SK-N-SH (cell line): ENCODE results near the gene EVC. TPM values are rescaled to one million over a fixed set of nuclear protein-coding genes. Genes with fewer than 3 reads are reported as not detected.

Source experiments
- CTCF ChIA-PET: fragments of 300-600, 350-600 bp; formaldehyde crosslinking; extraction: SDS; loops from one replicate; lab custom pipeline; 2021; lab: Yijun Ruan, JAX
- POLR2A ChIA-PET: fragments of 350-600 bp; sonication (Branson Sonifier 250); formaldehyde crosslinking; extraction: SDS; loops from one replicate; lab custom pipeline; 2020; ENCODE audit warnings: antibody characterized with exemption, inconsistent platforms; lab: Yijun Ruan, JAX
- DNase-seq: peaks from one replicate; pipeline ENCODE4 v3.0.0; 2012
- H2AFZ ChIP-seq: fragments of 200-600 bp; sonication (generic); 2 replicates; pipeline ENCODE4 v1.8.1; 2016; ENCODE audit warnings: antibody characterized with exemption, mild to moderate bottlenecking, low read depth
- H3F3A ChIP-seq: fragments of 200-600 bp; sonication (generic); replicated peaks from 2 replicates; pipeline ENCODE3; 2016; ENCODE audit warnings: antibody characterized with exemption, mild to moderate bottlenecking; ENCODE audit not compliant: insufficient read depth
- H3K27ac ChIP-seq, 2 experiments: fragments of 200-500 bp in 1 of 2; fragments of 200-600 bp in 1 of 2; sonication (Bioruptor generic) in 1 of 2; sonication (generic), shearing (Covaris generic) in 1 of 2; 2 replicates each; pipeline versions ENCODE4 v1.5.1 to v1.6.1; 2014 to 2016; ENCODE audit warnings: low read depth in 2 of 2, inconsistent platforms in 1 of 2, low read length in 1 of 2, mild to moderate bottlenecking in 1 of 2, mixed read lengths in 1 of 2
- H3K27me3 ChIP-seq: fragments of 200-600 bp; sonication (generic), shearing (Covaris generic); 2 replicates; pipeline ENCODE4 v1.6.1; 2016; ENCODE audit warnings: mixed run types; ENCODE audit not compliant: insufficient read depth
- H3K36me3 ChIP-seq, 2 experiments: fragments of 200-500 bp in 1 of 2; fragments of 200-600 bp in 1 of 2; sonication (Bioruptor generic) in 1 of 2; sonication (generic) in 1 of 2; replicated peaks in 1 of 2; 2 replicates each; pipeline versions ENCODE3 to v1.5.1; 2014 to 2016; ENCODE audit warnings: low read length in 1 of 2, mild to moderate bottlenecking in 1 of 2; ENCODE audit not compliant: insufficient read depth in 2 of 2, control insufficient read depth in 1 of 2
- H3K4me1 ChIP-seq, 2 experiments: fragments of 200-500 bp in 1 of 2; fragments of 200-600 bp in 1 of 2; sonication (Bioruptor generic) in 1 of 2; sonication (generic), shearing (Covaris generic) in 1 of 2; 2 replicates each; pipeline versions ENCODE4 v1.5.1 to v1.6.1; 2014 to 2016; ENCODE audit warnings: low read depth in 1 of 2, low read length in 1 of 2, mixed run types in 1 of 2; ENCODE audit not compliant: insufficient read depth in 2 of 2, control insufficient read depth in 1 of 2
- H3K4me2 ChIP-seq: fragments of 200-600 bp; sonication (generic), shearing (Covaris generic); 2 replicates; pipeline ENCODE4 v1.6.1; 2017; ENCODE audit warnings: mixed run types
- H3K4me3 ChIP-seq, 2 experiments: fragments of 200-500 bp in 1 of 2; fragments of 200-600 bp in 1 of 2; sonication (Bioruptor generic) in 1 of 2; sonication (generic), shearing (Covaris generic) in 1 of 2; 2 replicates each; pipeline versions ENCODE4 v1.5.1 to v1.8.1; 2014 to 2016; ENCODE audit warnings: low read depth in 2 of 2, inconsistent platforms in 1 of 2, low read length in 1 of 2, mild to moderate bottlenecking in 1 of 2, mixed read lengths in 1 of 2, moderate library complexity in 1 of 2
- H3K79me2 ChIP-seq: fragments of 200-600 bp; sonication (generic); 2 replicates; pipeline ENCODE4 v1.8.1; 2017; ENCODE audit warnings: mild to moderate bottlenecking; ENCODE audit not compliant: insufficient read depth
- H3K9ac ChIP-seq: fragments of 200-600 bp; sonication (generic); 2 replicates; pipeline ENCODE4 v1.6.1; 2017; ENCODE audit warnings: mixed run types
- H3K9me2 ChIP-seq: fragments of 200-600 bp; sonication (generic); 2 replicates; pipeline ENCODE4 v1.6.1; 2017; ENCODE audit warnings: mixed run types
- H3K9me3 ChIP-seq: fragments of 200-600 bp; sonication (generic); 2 replicates; pipeline ENCODE4 v1.6.1; 2017; ENCODE audit warnings: mixed run types, mild to moderate bottlenecking, moderate library complexity
- H4K20me1 ChIP-seq: fragments of 200-600 bp; sonication (generic); 2 replicates; pipeline ENCODE4 v1.6.1; 2017; ENCODE audit warnings: mild to moderate bottlenecking, mixed run types; ENCODE audit not compliant: insufficient read depth
- CHD2 ChIP-seq: fragments of 150-350 bp; IDR thresholded peaks from 2 replicates; pipeline ENCODE4 v1.6.1; 2018; ENCODE audit warnings: low read length; ENCODE audit not compliant: partially characterized antibody
- EZH2phosphoT487 ChIP-seq: fragments of 200-600 bp; sonication (generic); IDR thresholded peaks from 2 replicates; pipeline ENCODE4 v1.6.1; 2017; ENCODE audit warnings: low read depth, mixed run types, mild to moderate bottlenecking, antibody characterized with exemption, moderate library complexity, borderline replicate concordance
- FOSL2 ChIP-seq: IDR thresholded peaks from 2 replicates; pipeline ENCODE4 v1.4.0; 2012; ENCODE audit warnings: low read depth, mild to moderate bottlenecking, moderate library complexity, borderline replicate concordance
- FOXJ3 ChIP-seq: sonication (generic); formaldehyde crosslinking; IDR thresholded peaks from 2 replicates; pipeline ENCODE4 v1.5.1; 2020; ENCODE audit warnings: mild to moderate bottlenecking, missing genetic modification reagents
- GABPA ChIP-seq: IDR thresholded peaks from 2 replicates; pipeline ENCODE4 v1.4.0; 2012; ENCODE audit warnings: low read depth, mild to moderate bottlenecking
- GATA2 ChIP-seq: sonication (generic); formaldehyde crosslinking; IDR thresholded peaks from 2 replicates; pipeline ENCODE4 v1.5.0; 2020; ENCODE audit warnings: mild to moderate bottlenecking, missing genetic modification reagents
- JUND ChIP-seq: IDR thresholded peaks from 2 replicates; pipeline ENCODE4 v1.4.0; 2012
- NFIC ChIP-seq: IDR thresholded peaks from 2 replicates; pipeline ENCODE4 v1.4.0; 2012; ENCODE audit warnings: borderline replicate concordance
- POLR2AphosphoS5 ChIP-seq: IDR thresholded peaks from 2 replicates; pipeline ENCODE4 v1.6.1; 2012; ENCODE audit warnings: low read depth, low read length
- TCF12 ChIP-seq: IDR thresholded peaks from 2 replicates; pipeline ENCODE4 v1.4.0; 2012
- WGBS: methylation state at CpG from one replicate; pipeline ENCODE4 v1.1.6; 2017; ENCODE audit warnings: low lambda C conversion rate; 5-methylcytosine and 5-hydroxymethylcytosine counted together
- polyA plus RNA-seq, 3 experiments: library from polyadenylated mRNA; depleted of rRNA; stranded (reverse); fragments of >200 nt; gene quantifications; 2 replicates each; pipeline ENCODE4 v1.2.3, GENCODE V29; 2012
- TF ChIP-seq, protein P1 (sequence below): fragments of 150-350 bp; IDR thresholded peaks from 2 replicates; pipeline ENCODE4 v1.6.1; 2016; ENCODE audit warnings: mild to moderate bottlenecking, low read depth, low read length
- TF ChIP-seq, protein P2 (sequence below): IDR thresholded peaks from 2 replicates; pipeline ENCODE4; 2012
- TF ChIP-seq, protein P3 (sequence below): IDR thresholded peaks from 2 replicates; pipeline ENCODE4 v1.4.0; 2012; ENCODE audit warnings: low read depth, borderline replicate concordance
- TF ChIP-seq, protein P4 (sequence below): IDR thresholded peaks from 2 replicates; pipeline ENCODE4 v1.6.1; 2012; ENCODE audit warnings: mild to moderate bottlenecking, low read depth, low read length, moderate library complexity

EVC gene
- polyA plus RNA-seq, 1 of the 3 experiments (the other 2 are of a cell fraction): 3.8 TPM

DNA sequence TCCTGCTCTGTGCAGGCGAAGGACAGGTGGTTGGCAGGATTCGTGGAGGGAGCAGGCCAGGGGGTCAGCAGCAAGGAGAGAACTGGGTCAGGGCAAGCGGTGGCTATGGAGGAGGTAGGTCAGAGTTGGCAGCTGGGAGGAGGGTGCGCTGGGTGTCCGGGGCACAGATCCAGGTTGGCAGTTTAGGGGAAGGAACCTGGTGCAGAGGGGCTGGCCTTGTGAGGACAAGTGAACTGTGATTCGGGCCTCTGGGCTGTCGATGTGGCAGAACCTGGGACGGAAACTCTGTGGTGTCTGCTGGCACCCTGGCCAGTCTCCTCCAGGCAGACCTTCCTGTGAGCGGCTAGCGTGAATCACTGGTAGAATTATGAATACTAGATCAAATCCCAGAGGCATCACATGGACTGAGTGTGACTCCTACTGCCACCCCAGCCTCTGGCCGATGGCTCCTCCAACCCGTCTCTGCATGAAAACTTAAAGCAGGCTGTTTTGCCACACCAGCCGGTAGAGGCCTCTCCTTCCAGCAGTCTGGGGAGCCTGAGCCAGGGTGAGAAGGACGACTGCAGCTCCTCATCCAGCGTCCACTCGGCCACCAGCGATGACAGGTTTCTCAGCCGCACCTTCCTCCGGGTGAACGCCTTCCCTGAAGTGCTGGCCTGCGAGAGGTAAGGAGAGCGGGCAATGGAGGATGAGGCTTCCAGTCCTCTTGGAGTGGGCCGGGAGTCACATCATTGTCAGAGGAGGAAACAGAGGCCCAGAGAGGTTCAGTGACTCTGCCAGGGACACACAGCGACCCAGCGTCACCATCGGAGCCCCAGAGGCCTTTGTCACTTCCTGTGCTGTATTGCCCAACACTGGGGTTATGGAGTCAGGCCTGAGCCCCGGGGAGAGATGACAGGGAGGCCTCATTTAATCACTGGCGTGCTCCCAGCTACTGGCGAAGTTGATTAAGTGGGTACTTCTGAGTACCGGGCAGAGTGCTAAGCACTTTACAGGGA lies 20.3 kb downstream of the EVC start:
- CTCF ChIA-PET: no interaction called here
- no peaks in the 10 kb centered on the region for H3K4me1 ChIP-seq

DNA sequence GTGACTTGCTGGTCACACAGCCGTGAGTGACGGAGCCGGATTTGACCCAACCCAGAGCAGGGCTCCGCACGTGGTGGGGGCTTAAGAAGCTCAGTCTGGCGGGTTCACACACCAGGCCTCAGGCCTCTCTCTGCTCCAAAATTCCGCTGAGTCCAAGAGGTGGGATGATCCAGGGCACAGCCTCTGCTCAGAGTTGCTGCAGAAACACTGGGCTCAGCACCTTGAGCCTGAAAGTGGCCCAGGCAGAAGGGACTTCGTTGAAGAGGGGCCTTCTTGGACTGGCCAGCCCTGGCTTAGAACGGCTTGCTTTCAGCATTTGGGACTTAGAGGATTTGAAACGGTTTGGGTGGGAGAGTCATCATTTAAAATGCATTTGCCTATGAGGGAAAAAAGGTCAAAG lies 21.2 kb downstream of the EVC start:
- ChIA-PET CTCF (no interaction called here), POLR2A (no interaction called here)
- Histone ChIP-seq H3K4me1 (no peaks in the 10 kb centered on the region), H2AFZ (no peak overlapping the region), H3K4me3 (no peak overlapping the region), H3F3A (no peaks in the 10 kb centered on the region), H3K27me3 (no peaks in the 10 kb centered on the region), H3K4me2 (no peak overlapping the region), H4K20me1 (no peaks in the 10 kb centered on the region), H3K27ac (no peak overlapping the region), H3K36me3 (peaks cover 21 to 39% of the 10 kb centered on the region in 2 experiments), H3K9ac (no peak overlapping the region), H3K9me3 (no peaks in the 10 kb centered on the region), H3K9me2 (no peaks in the 10 kb centered on the region), H3K79me2 (no peaks in the 10 kb centered on the region)
- 93% methylated on average over 10 of the region's 10 CpGs for WGBS
- DNase-seq: no peak
- TF ChIP-seq JUND (no peak), CHD2 (no peak), EZH2phosphoT487 (no peak), FOXJ3 (CRISPR knock-in tag) (no peak), GABPA (no peak), FOSL2 (no peak)
- TF ChIP-seq, protein P1, sequence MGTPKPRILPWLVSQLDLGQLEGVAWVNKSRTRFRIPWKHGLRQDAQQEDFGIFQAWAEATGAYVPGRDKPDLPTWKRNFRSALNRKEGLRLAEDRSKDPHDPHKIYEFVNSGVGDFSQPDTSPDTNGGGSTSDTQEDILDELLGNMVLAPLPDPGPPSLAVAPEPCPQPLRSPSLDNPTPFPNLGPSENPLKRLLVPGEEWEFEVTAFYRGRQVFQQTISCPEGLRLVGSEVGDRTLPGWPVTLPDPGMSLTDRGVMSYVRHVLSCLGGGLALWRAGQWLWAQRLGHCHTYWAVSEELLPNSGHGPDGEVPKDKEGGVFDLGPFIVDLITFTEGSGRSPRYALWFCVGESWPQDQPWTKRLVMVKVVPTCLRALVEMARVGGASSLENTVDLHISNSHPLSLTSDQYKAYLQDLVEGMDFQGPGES: no peak
- TF ChIP-seq, protein P2, sequence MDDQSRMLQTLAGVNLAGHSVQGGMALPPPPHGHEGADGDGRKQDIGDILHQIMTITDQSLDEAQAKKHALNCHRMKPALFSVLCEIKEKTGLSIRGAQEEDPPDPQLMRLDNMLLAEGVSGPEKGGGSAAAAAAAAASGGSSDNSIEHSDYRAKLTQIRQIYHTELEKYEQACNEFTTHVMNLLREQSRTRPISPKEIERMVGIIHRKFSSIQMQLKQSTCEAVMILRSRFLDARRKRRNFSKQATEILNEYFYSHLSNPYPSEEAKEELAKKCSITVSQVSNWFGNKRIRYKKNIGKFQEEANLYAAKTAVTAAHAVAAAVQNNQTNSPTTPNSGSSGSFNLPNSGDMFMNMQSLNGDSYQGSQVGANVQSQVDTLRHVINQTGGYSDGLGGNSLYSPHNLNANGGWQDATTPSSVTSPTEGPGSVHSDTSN: no peak

More for the DNA sequence above, 20.3 kb downstream of the EVC start:
- no peak overlapping the region for H3K9ac ChIP-seq
- peaks cover 14 to 39% of the 10 kb centered on the region in 2 experiments for H3K36me3 ChIP-seq
- H2AFZ ChIP-seq: no peak overlapping the region
- H3K9me3 ChIP-seq: no peaks in the 10 kb centered on the region
- H3K27me3 ChIP-seq: no peaks in the 10 kb centered on the region
- POLR2A ChIA-PET: no interaction called here
- no peak overlapping the region for H3K27ac ChIP-seq
- H3K79me2 ChIP-seq: no peaks in the 10 kb centered on the region; the same call in 1 of the 2 replicates
- no peaks in the 10 kb centered on the region for H3F3A ChIP-seq
- DNase-seq: no peak
- no peak overlapping the region for H3K4me2 ChIP-seq
- H3K9me2 ChIP-seq: no peaks in the 10 kb centered on the region
- TF ChIP-seq, protein P2: no peak
- TF ChIP-seq POLR2AphosphoS5: no peak
- no peak for TF ChIP-seq FOXJ3 (CRISPR knock-in tag)
- TF ChIP-seq NFIC: no peak
- TF ChIP-seq, protein P3, sequence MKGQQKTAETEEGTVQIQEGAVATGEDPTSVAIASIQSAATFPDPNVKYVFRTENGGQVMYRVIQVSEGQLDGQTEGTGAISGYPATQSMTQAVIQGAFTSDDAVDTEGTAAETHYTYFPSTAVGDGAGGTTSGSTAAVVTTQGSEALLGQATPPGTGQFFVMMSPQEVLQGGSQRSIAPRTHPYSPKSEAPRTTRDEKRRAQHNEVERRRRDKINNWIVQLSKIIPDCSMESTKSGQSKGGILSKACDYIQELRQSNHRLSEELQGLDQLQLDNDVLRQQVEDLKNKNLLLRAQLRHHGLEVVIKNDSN: no peak
- TF ChIP-seq, protein P4, sequence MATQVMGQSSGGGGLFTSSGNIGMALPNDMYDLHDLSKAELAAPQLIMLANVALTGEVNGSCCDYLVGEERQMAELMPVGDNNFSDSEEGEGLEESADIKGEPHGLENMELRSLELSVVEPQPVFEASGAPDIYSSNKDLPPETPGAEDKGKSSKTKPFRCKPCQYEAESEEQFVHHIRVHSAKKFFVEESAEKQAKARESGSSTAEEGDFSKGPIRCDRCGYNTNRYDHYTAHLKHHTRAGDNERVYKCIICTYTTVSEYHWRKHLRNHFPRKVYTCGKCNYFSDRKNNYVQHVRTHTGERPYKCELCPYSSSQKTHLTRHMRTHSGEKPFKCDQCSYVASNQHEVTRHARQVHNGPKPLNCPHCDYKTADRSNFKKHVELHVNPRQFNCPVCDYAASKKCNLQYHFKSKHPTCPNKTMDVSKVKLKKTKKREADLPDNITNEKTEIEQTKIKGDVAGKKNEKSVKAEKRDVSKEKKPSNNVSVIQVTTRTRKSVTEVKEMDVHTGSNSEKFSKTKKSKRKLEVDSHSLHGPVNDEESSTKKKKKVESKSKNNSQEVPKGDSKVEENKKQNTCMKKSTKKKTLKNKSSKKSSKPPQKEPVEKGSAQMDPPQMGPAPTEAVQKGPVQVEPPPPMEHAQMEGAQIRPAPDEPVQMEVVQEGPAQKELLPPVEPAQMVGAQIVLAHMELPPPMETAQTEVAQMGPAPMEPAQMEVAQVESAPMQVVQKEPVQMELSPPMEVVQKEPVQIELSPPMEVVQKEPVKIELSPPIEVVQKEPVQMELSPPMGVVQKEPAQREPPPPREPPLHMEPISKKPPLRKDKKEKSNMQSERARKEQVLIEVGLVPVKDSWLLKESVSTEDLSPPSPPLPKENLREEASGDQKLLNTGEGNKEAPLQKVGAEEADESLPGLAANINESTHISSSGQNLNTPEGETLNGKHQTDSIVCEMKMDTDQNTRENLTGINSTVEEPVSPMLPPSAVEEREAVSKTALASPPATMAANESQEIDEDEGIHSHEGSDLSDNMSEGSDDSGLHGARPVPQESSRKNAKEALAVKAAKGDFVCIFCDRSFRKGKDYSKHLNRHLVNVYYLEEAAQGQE: no peak
- TF ChIP-seq TCF12: no peak
- no peak for TF ChIP-seq GATA2 (CRISPR knock-in tag)
- H4K20me1 ChIP-seq: no peaks in the 10 kb centered on the region
- no peak overlapping the region for H3K4me3 ChIP-seq
- 91% methylated on average over 29 of the region's 30 CpGs for WGBS
